22Rv1 (cell line): ENCODE data around the gene SPRYD3.
"Not testable (repeated sequence)": the region's sequence is repeated elsewhere in the genome, so short reads cannot be mapped to it uniquely, and the experiment has no call there.

ENCODE experiments used
- H3K27ac ChIP-seq: fragments of 450-650 bp; 2 replicates; pipeline ENCODE4 v1.5.1; 2017
- CTCF ChIP-seq: fragments of 450-650 bp; IDR thresholded peaks from 2 replicates; pipeline ENCODE4 v1.5.1; 2017; ENCODE audit warnings: mild to moderate bottlenecking
- ZFX ChIP-seq: fragments of 450-650 bp; IDR thresholded peaks from 2 replicates; pipeline ENCODE4 v1.6.1; 2017; ENCODE audit warnings: antibody characterized with exemption, borderline replicate concordance

The SPRYD3 gene

GRCh38 chr12:53044052-53044581 lies 35.1 kb downstream of the SPRYD3 start:
- H3K27ac ChIP-seq = peak overlapping the region; percentile 100
- TF ChIP-seq ZFX (no peak), CTCF (no peak)

GRCh38 chr12:53042607-53043454 lies 36.4 kb downstream of the SPRYD3 start:
- H3K27ac ChIP-seq = peak overlapping the region; percentile 100

GRCh38 chr12:53039851-53040250 lies 39.3 kb downstream of the SPRYD3 start:
- TF ChIP-seq CTCF (no peak), ZFX (no peak)
- H3K27ac ChIP-seq = peak overlapping the region; percentile 12

More at GRCh38 chr12:53042607-53043454, 36.4 kb downstream of the SPRYD3 start:
- TF ChIP-seq CTCF = no peak
- no peak for TF ChIP-seq ZFX

- TF ChIP-seq CTCF = no peak
- no peak for TF ChIP-seq ZFX
- H3K27ac ChIP-seq = peak overlapping the region; percentile 4; the same call in 1 of the 2 replicates
Observed at GRCh38 chr12:53036802-53037201, 42.4 kb downstream of the SPRYD3 start.

- 0 out of 2 replicates have a peak overlapping the region, but pooled peaks have one; percentile 4 for H3K27ac ChIP-seq
- TF ChIP-seq CTCF = no peak
- no peak for TF ChIP-seq ZFX
Observed at GRCh38 chr12:53034459-53034858, 44.7 kb downstream of the SPRYD3 start.

- 0 out of 2 replicates have a peak overlapping the region, but pooled peaks have one; percentile 4 for H3K27ac ChIP-seq
Observed at GRCh38 chr12:53033832-53034231, 45.4 kb downstream of the SPRYD3 start.

- no peak for TF ChIP-seq ZFX
- TF ChIP-seq CTCF = no peak; the same call in none of the 2 replicates
- peak overlapping the region; percentile 25 for H3K27ac ChIP-seq
Observed at GRCh38 chr12:53031616-53032015, 47.6 kb downstream of the SPRYD3 start.

GRCh38 chr12:53027014-53027413 lies 52.2 kb downstream of the SPRYD3 start:
- not testable (repeated sequence) for H3K27ac ChIP-seq
